HG02759 (cell line): ENCODE results near the gene C22orf39.
A peak's percentile ranks its signal among the peaks of the same experiment; 100 is the strongest.

Source experiments
- ATAC-seq: cut with Tn5 transposase; IDR thresholded peaks from one replicate; pipeline ENCODE4 v1.9.1; 2021; ENCODE audit warnings: mild to moderate bottlenecking, moderate library complexity; ENCODE audit not compliant: unreplicated experiment

The C22orf39 gene

GRCh38 chr22:19447330-19448075, at the start of gene C22orf39:
Gene C22orf39, minus strand, starts transcription at chr22:19447711. Its CDS starts 23 bp downstream, at chr22:19447688.
- ATAC-seq = peak; percentile 75

- ATAC-seq = no peak
Observed at GRCh38 chr22:19497245-19497644, 49.7 kb upstream of the C22orf39 start.

- no peak for ATAC-seq
Observed at GRCh38 chr22:19496324-19496630, 48.8 kb upstream of the C22orf39 start.

- ATAC-seq = no peak
Observed at GRCh38 chr22:19495562-19496323, 48.2 kb upstream of the C22orf39 start.

GRCh38 chr22:19494676-19495173, 47.2 kb upstream of the C22orf39 start:
- no peak for ATAC-seq

GRCh38 chr22:19494001-19494560, 46.6 kb upstream of the C22orf39 start:
- ATAC-seq = no peak

- ATAC-seq = no peak
Observed at GRCh38 chr22:19492504-19493174, 45.1 kb upstream of the C22orf39 start.

GRCh38 chr22:19490628-19491230, 43.2 kb upstream of the C22orf39 start:
- ATAC-seq = no peak

GRCh38 chr22:19488884-19489843, 41.7 kb upstream of the C22orf39 start:
- no peak for ATAC-seq

- no peak for ATAC-seq
Observed at GRCh38 chr22:19488285-19488684, 40.8 kb upstream of the C22orf39 start.

- ATAC-seq = no peak
Observed at GRCh38 chr22:19483481-19484244, 36.2 kb upstream of the C22orf39 start.

- no peak for ATAC-seq
Observed at GRCh38 chr22:19482297-19482696, 34.8 kb upstream of the C22orf39 start.

GRCh38 chr22:19480789-19481188, 33.3 kb upstream of the C22orf39 start:
- ATAC-seq = no peak

GRCh38 chr22:19480173-19480568, 32.7 kb upstream of the C22orf39 start:
- ATAC-seq = no peak

GRCh38 chr22:19479355-19480172, 32.1 kb upstream of the C22orf39 start, which contains the start of gene CDC45:
Gene CDC45, plus strand, starts transcription at chr22:19479920. Its CDS starts 49 bp downstream, at chr22:19479969.
- ATAC-seq = peak; percentile 83

- ATAC-seq = peak; percentile 58
Observed at GRCh38 chr22:19478901-19479354, 31.4 kb upstream of the C22orf39 start, which contains the start of gene UFD1. Gene UFD1, minus strand, starts transcription at chr22:19479193. Its CDS starts 108 bp downstream, at chr22:19479085.

GRCh38 chr22:19478045-19478900, 30.8 kb upstream of the C22orf39 start:
- ATAC-seq = no peak
